GM08714 (cell line): Measurements from ENCODE around the gene PTGER3.
"Not testable (repeated sequence)": the region's sequence is repeated elsewhere in the genome, so short reads cannot be mapped to it uniquely, and the experiment has no call there.

Experiments used
- H3K4me3 ChIP-seq: fragments of 200-500 bp; sonication (Bioruptor generic); 2 replicates; pipeline ENCODE4 v1.5.1; 2014; ENCODE audit warnings: mild to moderate bottlenecking, low read length, inconsistent platforms
- ZNF274 ChIP-seq: IDR thresholded peaks from 2 replicates; pipeline ENCODE4 v1.6.1; 2012; ENCODE audit warnings: mild to moderate bottlenecking, low read depth, low read length

Gene PTGER3

DNA sequence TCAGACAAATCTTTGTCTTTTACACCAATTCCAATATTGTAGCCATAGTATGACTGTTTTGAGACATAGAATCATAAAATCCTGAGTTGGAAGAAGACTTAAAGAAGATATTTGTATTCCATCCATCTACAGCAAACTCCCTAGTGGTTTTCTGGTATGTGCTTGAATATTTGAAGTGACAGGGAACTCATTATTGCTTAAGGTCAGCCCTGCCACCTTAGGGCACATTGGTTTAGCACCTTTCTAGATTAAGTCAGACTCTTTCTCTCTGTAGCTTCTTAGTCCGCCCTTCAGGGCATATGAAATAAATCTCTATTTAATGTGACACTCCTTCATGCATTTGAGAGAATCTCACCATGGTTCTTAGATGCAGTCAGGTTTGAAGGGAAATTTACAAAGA lies 49.8 kb downstream of the PTGER3 start:
- no peak for TF ChIP-seq ZNF274
- H3K4me3 ChIP-seq: no peak overlapping the region

DNA sequence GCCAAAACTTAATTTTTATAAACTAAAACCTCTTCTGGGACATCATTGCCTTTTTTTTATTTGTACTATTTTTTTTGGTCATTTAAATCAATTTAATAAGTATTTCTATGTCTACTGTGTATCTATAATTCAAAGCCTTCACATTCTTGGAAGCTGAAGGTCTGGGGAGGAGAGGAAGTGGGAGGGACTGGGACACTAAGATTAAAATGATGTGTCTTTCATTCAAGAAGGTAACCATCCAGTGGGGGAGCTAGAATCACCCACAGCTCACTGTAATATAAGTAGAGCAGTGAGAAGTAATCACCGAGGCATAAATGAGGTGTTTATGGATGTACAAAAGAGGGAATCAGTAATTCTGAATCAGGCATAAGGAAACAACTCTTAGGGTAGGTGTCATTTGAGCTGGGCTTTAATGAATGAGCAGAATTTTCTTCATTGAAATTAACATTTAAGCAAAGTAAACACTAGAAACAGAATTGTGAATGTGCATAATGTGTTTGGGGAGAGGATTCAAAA lies 52.8 kb downstream of the PTGER3 start:
- no peak for TF ChIP-seq ZNF274
- H3K4me3 ChIP-seq: no peak overlapping the region

DNA sequence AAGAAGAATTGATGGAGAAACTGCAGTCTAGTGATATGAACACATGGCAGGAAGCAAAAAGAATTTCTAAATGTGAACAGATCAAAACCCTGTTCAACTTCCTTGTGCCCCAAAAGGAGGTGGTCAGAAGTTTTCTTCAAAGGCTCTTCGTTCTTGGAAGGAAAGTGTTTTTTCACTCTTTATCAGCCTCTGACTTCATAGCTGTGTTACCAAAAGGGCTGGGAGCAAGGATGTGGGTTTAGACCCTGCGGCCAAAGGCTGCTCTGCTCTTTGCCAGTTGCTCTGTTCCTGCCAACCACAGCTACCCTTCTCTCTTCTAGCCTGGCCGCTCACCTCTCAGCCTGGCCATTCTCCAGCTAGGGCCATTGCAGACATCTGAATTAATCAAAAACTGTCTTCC lies 53.8 kb downstream of the PTGER3 start:
- TF ChIP-seq ZNF274: no peak
- no peak overlapping the region for H3K4me3 ChIP-seq

DNA sequence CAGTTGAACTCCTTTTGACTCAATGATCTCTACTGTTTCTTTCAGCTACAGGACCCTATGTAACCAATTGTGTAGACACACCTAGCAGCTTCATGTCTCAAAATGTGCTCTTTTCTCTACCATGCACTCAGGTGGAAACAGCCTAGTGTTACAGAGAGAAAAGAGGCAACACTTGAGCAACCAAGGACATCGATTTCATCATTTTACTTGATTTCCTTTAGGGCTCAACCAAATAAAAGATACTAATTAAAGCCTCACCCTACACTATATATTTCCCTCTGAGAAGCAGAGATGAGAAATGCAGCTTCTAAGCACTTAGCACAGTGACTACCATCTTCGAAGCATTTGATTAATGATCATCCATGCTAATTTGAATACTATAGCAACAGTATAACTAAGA lies 55.1 kb downstream of the PTGER3 start:
- TF ChIP-seq ZNF274: no peak
- no peak overlapping the region for H3K4me3 ChIP-seq

DNA sequence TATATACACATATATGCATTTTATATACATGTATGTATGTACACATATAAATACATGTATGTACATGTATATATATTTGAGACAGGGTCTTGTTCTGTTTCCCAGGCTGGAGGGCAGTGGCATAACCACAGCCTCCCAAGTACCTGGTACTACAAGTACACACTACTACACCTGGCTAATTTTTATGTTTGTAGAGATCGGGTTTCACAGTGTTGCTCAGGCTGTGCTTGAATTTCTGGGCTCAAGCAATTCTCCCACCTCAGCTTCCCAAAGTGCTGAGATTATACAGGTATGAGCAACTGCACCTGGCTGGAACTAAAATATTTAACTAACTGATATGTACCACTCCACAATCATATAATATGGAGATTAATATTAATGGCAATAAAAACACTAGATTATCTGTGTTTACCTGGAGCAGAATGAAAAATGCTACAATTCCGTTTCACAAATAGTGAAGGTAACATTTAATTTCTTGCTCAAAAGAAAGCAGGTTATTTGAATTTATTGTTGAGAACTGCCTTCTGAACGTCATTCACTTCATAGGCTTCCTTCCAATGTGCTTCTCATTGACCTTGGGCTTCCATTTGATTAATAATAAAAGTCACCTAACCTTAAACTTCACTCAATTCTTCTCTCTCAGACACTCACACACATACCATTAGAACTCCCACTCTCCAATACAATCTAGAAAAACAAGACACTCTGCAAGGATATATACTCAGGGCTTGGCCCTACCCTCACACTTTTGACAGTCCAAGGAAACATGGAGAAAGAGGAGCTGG lies 57.0 kb downstream of the PTGER3 start:
- no peak for TF ChIP-seq ZNF274
- H3K4me3 ChIP-seq: no peak overlapping the region

DNA sequence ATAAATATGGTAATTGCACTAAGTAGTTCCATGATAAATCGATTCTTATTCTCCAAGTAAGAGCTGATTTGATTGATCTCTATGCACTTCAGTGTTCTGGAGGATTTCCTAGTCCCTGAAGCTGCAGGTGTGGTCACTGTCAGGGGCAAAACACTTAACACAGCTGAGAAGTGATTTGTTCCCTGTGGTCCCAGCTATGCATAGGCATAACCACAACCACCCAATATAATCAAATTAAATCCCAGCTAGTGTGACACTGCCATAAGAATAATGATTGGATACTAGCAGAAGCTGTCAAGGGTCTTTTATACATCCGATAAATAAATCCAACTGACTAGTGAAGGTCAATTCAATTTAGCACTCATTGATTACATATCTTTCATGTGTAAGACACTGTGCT lies 60.1 kb downstream of the PTGER3 start:
- no peak for TF ChIP-seq ZNF274
- no peak overlapping the region for H3K4me3 ChIP-seq

DNA sequence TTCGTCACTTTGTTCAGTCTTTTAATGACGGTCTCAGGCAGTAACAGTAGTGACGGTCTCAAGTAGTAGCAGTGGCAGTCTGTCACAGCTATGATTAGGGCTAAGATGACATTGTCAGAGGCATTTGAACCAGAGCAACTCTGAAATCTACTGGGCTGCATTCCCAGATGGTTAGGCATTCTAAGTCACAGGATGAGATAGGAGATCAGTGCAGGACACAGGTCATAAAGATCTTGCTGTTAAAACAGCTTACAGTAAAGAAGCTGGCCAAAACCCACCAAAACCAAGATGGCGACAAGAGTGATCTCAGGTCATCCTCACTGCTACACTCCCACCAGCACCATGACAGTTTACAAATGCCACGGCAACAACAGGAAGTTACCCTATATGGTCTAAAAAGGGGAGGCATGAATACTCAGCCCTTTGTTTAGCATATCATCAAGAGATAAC lies 61.8 kb downstream of the PTGER3 start:
- H3K4me3 ChIP-seq: not testable (repeated sequence)

DNA sequence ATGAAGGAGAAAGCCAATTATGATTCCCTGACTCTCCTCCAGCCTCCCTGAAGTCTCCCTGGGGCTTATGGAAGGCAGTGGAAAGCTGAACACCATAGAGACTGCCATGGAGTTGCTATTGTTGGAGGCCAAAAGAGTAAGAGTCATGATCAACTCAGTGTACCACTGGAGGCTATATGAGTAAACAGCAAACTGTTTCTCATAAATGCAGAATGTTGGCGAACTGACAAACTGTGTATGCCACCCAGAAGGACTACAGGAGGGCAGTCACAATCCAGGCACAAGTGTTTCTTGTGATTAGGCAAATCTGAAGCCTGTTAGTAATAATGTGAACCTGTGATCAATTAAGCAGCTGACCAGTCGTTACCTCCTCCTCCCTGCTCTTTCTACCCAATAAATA lies 62.3 kb downstream of the PTGER3 start:
- not testable (repeated sequence) for H3K4me3 ChIP-seq

DNA sequence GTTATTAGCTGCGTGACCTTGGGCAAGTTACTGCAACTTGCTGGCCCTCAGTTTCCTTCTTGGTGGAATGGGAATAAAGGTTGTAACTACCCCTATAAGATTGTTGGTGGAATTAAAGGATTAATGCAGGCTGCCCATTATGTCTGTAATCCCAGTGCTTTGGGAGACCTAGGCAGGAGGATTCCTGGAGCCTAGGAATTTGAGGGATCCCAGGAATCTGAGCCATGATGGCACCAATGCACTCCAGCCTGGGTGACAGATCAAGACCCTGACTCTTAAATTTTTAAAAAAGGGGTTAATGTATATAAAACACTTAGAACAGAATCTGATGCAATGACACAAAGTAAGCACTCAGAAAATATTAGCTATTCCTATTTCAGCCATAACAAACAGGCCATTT lies 67.3 kb downstream of the PTGER3 start:
- no peak overlapping the region for H3K4me3 ChIP-seq
- no peak for TF ChIP-seq ZNF274

DNA sequence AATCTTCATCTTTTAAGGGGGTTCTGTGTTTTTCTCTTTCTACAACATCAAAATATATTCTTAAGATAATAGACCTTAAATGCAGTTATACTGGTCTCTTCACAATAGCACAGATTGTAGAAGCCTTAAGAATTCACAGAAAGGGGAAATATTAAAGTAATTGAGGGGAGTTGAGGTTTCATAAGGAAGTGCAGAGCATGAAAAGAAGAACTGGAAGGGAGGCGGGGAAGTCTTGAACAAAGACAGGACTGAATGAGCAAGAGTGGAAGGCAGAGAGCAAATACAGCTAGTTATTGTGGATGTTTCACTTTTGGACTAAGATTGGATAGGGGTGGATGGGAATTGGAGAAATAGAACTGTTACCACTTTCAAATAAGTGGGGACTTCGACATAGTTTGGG lies 67.7 kb downstream of the PTGER3 start:
- no peak for TF ChIP-seq ZNF274
- H3K4me3 ChIP-seq: no peak overlapping the region

DNA sequence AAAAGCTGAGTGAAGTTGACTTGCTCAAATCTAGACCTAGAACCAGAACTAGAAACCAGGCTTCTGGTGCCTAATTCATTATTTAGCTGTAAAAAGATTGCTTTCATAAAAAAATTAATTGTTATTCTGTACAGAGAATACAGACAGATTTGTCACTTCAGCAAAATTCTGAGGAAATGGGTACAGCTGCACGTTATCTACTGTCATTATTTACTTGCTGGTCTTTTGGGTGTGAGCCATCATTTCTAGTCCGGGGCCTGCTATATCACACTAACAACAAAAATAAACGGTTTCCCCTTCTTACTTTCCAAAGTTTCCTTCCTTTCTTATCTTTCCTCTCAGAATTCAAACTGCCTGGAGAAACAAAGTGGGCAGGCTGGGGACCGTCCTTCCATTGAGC lies 68.3 kb downstream of the PTGER3 start:
- H3K4me3 ChIP-seq: no peak overlapping the region
- no peak for TF ChIP-seq ZNF274

DNA sequence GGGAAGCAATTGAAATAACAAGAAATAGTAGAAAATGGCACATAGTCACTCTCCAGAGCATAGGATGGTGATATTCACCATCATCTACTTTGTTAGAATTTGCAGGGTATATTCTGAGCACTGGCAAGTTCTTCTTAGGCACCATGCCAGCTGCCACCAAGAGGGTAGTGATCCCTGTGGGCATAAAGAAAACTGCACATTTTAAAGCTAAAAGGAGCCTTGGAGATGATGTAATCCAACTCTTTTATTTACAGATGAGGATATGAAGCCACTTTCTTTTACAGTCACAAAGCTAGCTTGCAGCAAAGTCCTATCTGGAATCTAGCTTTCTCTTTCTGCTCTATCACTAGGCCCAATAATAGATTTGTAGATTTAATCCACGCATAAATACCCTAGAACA lies 69.0 kb downstream of the PTGER3 start:
- no peak for TF ChIP-seq ZNF274
- H3K4me3 ChIP-seq: no peak overlapping the region

DNA sequence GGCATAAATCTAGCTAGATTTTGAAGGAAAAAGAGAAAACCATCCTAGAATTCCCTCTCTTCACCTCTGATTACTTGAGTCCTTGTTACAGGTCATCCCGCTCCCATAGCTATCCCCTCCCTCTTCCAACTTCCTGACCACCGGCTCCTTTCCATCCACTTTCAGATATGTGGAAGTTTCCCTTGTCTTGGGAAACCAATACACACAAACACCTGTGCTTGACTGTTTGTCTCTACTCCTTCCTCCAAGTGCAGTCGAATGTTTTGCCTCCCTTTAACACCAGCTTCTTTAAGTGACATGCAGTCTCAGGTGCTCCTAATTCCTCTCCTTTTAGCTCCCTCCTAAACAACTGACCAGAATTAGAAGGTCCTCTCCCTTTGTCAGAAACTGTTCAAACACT lies 70.0 kb downstream of the PTGER3 start:
- no peak for TF ChIP-seq ZNF274
- H3K4me3 ChIP-seq: no peak overlapping the region

DNA sequence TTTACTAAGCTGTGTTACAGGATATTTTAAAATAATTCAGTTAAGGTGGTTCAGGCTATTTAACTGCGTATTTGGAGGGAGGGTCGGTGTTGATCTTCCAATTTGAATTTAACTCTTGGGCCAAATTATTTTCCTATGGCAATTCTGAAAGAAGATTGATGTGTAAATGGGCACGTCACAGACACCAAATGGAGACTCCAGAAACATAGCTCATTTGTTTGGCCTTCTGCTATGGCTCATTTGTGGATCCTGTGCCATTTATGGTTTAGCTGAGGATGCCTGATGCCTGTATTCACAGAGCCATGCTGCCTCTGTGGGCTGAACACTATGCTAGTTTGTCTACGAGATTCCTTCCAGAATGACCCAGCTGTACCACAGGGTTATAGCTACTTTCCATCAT lies 70.6 kb downstream of the PTGER3 start:
- no peak overlapping the region for H3K4me3 ChIP-seq
- no peak for TF ChIP-seq ZNF274

DNA sequence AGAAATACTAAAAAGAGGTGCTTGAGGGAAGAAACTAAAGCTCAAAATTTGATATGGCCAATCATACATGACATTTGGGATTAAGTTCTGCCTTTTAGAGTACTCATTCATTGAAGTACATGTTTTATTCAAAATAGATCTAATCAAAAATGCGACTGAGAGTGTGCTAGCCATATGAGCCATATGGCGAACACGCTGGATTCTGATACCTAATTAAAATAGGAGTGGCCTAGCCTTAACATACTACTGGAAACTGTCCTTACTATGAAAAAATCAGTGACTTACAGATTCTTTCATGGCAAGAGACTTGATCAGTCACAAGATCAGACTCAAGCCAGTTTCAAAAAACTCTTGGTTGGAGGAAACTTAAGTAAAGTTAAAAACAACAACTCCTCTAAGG lies 73.9 kb downstream of the PTGER3 start:
- no peak for TF ChIP-seq ZNF274

DNA sequence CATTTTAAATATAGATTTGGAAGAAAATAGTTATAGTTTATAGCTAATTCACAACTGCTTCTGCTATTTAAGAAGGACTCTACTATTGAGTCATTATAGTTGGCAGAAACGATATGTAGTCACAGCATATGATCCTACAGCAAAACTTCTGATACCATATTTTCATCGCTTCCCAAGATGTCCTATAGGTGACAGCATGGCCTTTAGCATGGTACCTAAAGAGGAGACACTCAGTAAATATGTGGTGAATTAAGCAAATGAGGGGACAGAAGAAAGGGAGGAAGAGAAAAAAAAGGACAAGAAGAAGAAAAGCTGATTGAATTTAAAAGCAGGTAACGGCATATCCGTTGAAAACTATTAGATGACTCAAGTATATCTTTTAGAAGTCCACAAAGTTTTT lies 77.2 kb downstream of the PTGER3 start:
- no peak overlapping the region for H3K4me3 ChIP-seq
- TF ChIP-seq ZNF274: no peak

More for the DNA sequence above, 73.9 kb downstream of the PTGER3 start:
- H3K4me3 ChIP-seq: no peak overlapping the region
